GM18520 (cell line): ENCODE results near the gene HTR3B.
"Not testable (repeated sequence)": the region's sequence is repeated elsewhere in the genome, so short reads cannot be mapped to it uniquely, and the experiment has no call there.

Experiments used
- ATAC-seq: cut with Tn5 transposase; IDR thresholded peaks from one replicate; pipeline ENCODE4 v1.9.1; 2021; ENCODE audit not compliant: unreplicated experiment

HTR3B gene

DNA sequence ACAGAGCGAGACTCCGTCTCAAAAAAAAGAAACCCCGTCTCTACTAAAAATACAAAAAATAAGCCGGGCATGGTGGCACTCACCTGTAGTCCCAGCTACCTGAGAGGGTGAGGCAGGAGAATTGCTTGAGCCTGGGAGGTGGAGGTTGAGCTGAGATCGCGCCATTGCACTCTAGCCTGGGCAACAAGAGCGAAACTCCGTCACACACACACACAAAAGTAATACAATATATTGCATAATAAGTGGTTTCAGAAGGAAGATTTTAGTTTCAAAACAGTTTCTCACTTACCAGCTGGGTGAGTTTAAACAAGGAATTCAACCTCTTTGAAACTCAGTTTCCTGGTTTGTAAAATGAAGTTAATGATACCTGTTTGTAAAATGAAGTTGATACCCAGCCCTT lies 37.7 kb downstream of the HTR3B start:
- no peak for ATAC-seq

DNA sequence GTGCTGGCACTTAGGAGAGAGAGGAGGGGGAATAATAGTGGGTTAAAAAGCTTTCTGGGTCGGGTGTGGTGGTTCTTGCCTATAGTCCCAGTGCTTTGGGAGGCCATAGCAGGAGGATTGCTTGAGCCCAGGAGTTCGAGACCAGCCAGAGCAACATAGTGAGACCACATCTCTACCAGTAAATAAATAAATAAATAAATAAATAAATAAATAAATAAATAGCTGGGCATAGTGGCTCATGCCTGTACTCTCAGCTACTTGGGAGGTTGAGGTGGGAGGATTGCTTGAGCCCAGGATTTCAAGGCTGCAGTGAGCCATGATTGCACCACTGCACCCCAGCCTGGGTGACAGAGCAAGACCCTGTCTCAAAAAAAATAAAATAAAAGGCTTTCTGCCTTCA lies 41.6 kb downstream of the HTR3B start:
- ATAC-seq = not testable (repeated sequence)

DNA sequence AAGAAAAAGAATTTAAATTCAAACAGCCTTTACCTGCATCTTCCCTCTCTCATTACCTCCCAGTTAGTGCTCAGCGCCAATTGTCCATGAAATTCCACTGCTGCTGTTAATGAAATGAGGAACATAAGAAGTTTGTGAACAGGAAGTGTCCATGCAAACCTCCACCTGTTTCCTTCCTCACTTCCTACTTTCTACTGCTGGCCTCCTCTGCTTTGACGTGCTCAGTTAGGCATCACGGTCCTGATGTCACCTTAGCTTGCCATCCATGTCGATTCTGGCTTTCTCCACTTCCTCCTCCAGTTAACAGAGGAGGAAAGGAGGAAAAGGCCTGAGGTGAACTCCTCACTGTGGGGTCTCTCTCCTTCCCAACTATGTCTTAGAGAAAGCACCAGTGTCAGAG lies 43.4 kb downstream of the HTR3B start:
- ATAC-seq = no peak

DNA sequence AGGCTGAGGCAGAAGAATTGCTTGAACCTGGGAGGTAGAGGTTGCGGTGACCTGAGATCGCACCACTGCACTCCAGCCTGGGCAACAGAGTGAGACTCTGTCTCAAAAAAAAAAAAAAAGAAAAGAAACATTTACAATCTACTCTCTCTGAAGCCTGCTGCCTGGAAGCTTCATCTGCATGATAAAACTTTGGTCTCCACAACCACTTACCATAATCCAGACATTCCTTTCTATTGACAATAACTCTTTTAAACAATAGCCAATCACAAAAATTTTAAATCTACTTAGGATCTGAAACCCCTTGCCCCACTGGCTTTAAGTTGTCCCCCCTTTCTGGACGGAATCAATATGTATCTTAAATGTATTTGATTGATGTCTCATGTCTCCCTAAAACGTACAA lies 45.3 kb downstream of the HTR3B start:
- ATAC-seq = no peak

DNA sequence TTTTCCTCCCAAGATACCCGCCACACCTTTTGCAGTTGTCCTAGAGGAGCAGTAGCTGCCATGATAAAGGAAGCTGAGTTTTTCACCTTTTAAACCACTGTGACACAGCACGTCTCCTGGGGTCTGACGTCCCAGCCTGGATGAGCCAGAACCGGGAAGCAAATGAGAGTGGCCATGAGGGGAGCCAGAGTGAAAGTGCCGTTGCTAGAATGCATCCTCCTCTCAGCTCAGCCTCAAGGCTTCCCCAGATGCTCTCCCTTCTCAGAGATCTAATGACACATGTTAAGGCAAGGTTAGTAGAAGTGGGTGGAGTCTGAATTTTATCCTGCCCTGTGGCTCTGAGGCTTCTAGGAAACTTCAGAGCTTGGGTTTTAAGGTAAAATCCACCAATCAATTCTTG lies 46.9 kb downstream of the HTR3B start:
- no peak for ATAC-seq

DNA sequence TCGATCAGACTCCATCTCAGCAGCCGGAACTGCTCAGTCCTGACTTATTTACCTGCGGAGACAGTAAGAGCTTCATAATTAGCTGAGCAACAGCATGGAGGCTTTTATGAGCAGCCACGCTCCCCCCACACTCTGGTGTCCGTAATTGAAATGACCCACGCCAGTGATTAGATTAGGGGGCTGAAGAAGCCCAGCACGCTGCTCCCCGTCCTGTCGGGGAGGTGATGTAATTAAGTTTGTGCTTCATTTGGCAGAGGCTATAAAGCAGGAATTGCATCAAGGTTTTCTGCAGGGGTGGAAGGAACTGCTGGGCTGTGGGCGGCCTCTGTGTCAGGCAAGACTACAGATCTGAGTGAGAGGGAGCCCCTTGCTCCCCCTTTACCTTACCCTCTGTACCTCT lies 47.5 kb downstream of the HTR3B start:
- no peak for ATAC-seq

DNA sequence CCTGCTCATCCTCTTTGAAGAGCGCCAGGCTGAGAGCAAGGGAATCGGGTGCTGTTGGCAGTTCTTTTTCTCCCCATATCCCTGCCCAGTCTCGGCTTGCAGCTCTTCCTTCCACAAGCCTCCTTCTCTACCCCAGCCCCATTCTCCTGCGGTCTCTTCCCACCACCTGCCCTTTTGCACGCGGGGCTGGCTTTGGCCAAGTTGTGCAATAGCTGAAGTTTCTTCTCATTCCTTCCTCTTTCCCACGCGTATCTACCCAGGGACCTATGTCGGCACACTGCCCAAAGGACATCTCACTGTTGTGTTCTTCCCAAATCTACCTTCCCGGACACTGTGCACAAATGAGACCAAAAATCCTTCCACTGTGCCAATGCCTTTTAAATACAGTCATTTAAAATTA lies 48.0 kb downstream of the HTR3B start:
- ATAC-seq = no peak

DNA sequence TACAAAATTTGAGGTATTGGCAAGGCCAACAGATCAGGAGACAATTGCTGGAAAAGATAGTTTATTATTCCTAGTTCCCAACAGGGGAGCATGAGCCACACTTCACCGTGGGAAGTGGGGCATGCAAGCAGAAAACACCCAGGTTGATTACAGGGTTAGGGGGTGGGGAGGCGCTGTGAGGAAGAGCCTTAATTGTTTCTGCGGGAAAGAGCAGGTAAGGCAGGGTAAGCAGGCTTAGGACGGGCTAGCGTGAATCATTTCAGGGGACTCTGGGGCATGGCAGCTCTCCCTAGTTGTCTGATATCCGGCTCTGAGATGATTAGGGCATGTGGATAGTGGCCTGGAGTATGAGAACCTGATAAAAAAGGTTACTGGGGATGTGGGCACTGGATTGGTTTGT lies 49.6 kb downstream of the HTR3B start:
- ATAC-seq = no peak

DNA sequence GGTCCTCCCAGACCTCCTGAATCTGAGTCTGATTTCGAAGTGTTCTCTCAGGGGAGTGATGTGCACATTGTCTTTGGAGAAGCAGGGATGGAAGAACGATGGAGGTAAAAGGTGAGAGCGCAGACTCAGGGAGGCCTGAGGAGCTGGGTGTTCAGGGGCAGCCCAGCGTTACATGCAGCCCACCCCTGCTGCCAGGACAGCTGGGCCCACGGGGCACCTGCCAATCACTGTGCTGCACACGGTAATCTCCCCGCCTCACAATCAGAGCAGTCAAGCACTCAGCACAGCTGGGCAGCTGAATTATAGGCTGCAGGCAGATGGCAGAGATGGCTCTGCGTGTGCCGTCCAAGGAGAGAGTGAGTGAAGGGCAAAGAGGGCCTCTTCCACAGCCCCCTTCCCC lies 52.4 kb downstream of the HTR3B start:
- no peak for ATAC-seq

DNA sequence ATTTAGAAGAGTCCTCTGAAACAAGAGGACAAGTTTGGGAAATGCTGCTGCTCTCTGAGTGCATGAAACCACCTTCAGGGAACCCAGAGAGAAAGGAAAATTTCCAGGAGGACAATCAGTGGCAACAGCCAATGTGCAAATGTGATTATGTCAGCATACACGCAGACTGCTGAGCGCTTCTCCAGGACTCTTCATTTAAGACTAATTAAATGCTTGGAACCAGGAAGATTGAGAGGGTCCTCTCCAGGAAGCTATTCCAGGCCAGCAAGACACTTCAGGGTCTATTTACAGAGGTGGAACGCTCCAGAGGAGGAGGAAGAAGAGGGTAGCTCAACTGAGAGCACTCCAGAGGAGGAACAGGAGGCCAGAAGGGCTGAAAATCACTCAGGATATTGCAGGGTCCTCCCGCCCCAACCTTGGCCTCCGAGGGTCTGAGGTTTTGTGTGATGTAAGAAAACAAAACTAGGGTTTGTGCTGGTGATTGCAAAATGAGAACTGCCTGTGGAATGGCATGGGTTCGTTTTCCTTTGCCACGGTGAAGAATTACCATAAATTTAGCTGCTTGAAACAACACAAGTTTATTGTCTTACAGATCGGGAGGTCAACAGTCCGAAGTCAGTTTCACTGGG lies 56.2 kb downstream of the HTR3B start:
- no peak for ATAC-seq

DNA sequence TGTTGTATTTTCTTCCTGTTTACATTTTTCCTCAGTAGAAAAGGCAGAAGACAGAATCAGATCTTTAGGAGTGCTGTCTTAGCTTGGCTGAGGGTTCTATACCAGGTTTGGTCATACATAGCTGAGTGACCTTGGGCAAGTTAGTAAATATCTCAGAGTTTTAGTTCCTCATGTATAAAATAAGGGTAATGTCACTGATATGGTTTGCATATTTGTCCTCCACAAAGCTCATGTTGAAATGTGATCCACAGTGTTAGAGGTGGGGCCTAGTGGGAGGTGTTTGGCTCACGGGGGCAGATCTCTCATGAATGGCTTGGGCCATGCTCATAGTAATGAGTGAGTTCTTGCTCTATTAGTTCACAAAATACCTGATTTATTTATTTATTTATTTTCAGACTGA lies 62.8 kb downstream of the HTR3B start:
- ATAC-seq = no peak

DNA sequence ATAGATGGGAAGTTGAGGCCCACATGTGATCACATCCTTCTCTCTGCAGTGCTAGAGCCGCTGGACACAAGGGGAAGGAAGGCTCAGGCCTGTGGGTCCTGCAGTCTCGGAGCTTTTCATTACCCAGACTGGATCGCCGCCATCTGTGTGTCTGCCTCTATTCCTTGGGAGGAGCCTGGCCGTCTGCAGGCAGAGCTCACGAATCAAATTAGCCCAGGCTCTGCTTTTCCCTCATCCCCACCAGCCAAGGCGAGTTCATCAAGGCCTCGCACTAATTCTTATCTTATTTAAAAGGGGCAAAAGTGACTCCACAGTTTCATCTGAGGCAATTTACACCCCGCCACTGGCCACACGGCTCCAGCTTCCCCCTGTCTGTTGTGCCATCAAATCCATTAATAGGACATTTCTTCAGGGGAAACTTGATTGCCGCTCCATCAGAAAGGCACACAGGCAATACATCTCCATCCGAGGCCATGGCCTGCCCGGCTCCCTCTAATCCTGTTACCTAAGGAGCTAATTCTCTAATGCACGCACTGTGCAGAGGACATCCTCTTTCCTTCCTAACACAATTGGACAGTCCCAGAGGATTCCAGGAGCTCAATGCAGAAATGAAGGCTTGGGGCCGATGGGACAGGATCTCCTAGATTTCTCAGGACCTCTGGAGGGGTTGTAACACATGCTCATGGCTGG lies 67.1 kb downstream of the HTR3B start:
- ATAC-seq = no peak

DNA sequence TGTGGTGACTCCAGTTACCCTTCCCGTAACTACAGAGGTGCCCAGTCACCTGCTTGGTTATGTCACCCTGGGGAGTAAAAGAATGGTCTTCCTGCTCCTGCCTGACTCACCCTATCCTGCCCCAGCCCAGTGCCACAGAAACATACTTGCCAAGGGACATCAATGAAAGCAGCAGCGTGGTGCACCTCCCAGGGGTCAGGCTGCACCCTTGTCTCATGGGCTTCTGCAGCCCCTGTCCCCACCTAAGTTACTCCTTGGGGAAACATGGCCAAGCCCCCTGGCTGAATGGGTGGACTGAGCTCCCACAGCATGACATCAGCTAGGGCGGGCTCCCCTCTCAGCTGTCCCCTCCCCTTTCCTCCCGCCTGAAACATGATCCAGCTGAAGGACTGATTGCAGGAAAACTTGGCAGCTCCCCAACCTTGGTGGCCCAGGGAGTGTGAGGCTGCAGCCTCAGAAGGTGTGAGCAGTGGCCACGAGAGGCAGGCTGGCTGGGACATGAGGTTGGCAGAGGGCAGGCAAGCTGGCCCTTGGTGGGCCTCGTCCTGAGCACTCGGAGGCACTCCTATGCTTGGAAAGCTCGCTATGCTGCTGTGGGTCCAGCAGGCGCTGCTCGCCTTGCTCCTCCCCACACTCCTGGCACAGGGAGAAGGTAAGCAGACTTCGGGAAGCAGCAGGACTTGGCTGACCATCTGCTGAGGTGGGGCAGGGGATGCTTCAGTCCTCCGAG lies 70.3 kb downstream of the HTR3B start, which contains the start of gene HTR3A:
TSS of gene HTR3A (plus strand) at position 368 of the 730 bp plus-strand sequence. CDS start at position 586, 218 bp downstream.
- ATAC-seq = no peak

DNA sequence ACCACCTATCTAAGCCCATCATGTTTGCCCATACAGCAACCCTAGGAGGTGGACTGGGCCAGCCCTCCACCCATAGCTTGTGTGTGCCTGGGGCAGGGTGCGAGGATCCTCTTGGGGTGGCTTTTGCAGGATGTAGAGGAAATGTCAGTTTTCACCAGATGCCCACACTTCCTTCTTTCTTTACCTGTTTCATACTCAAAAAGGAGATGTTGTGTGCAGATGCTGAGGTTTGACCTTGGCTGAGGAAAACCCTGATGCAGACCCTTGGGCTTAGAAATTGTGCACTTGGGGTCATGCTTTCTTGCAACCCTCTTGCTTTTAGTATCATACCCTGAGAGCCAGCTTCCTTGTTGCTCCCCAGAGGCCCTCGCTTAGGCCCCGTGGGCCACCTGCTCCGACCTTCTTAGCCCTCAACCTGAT lies 72.5 kb downstream of the HTR3B start:
- ATAC-seq = no peak

DNA sequence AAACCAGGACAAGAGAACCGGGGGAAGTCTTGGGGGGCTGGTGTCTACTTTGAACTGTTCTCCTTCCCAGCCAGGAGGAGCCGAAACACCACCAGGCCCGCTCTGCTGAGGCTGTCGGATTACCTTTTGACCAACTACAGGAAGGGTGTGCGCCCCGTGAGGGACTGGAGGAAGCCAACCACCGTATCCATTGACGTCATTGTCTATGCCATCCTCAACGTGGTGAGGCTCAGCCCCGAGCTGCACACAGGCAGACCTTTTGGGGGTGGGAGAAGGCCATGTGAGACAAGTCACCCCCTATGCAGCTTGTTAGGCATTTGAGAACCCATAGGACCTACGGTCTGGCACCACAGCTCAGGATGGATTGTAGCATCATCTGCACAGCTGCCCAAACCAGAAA lies 73.1 kb downstream of the HTR3B start:
- no peak for ATAC-seq

DNA sequence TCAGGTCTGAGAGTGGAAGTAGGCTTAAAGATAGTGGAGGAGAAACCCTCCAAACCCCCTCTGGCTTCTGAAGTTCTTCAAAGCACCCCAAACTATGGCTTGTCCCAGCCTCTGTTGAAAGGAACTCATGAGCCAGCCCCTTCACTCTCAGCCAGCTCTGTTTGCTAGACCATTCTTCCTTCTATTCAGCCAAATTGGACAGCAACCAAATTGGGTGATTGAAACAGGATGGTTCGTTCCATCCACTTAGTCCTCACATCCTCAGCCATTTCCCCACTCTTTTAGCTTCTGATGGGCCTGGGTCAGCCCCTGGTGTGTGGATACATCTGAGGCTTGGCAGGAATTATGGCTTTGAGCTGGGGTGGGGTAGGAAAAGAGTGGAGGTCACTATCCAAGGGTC lies 74.8 kb downstream of the HTR3B start:
- ATAC-seq = no peak

DNA sequence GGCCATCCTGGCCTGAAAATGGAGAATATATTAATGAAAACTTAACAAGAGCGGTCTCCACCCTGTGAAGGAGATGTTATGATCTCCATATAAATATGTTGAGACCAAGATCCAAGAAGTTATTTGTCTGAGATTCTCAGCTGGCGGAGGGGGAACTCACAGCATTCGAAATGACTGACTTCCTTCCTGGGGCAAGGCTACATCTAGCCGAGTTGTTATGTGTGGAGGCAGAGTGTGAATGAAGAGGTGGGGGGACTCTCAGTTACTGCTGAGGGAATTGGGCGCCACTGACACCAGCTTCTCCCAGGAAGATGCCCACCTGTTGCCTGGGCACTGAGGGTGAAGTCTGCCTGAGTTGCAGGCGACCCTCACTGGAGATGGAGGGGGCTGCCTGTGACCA lies 76.2 kb downstream of the HTR3B start:
- no peak for ATAC-seq

DNA sequence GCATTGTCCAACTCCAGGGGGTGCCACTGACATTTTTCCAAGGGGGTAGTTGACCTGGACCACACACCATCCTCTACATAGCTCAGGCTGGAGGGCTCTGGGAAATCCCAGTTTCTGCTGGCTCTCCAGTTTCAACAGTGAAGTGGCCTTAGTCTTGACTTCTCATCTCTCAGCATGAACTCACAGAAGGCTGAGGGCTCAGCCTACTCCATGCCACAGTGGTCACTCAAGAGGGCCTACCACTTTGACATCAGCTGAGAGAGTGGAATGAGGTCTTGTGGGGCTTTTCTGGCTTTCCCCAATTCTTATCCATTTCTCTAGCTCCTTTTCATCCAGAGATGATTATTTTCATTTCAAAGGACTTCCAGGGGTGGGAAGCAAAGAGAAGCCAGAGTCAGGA lies 77.7 kb downstream of the HTR3B start:
- ATAC-seq = no peak

DNA sequence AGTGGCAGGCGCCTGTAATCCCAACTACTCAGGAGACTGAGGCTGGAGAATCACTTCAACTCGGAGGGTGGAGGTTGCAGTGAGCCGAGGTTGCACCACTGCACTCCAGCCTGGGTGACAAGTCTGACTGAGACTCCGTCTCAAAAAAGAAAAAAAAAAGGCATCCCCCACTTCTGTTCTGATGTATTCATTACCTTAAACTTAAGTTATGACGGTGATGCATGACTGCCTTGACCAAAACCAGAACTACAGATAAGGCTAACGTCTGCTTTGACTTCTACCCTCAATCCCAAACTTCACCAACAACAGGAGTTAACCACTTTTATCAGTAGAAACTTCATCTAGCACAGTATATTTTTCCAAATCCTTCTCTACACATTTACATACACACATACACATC lies 80.2 kb downstream of the HTR3B start:
- ATAC-seq = no peak

DNA sequence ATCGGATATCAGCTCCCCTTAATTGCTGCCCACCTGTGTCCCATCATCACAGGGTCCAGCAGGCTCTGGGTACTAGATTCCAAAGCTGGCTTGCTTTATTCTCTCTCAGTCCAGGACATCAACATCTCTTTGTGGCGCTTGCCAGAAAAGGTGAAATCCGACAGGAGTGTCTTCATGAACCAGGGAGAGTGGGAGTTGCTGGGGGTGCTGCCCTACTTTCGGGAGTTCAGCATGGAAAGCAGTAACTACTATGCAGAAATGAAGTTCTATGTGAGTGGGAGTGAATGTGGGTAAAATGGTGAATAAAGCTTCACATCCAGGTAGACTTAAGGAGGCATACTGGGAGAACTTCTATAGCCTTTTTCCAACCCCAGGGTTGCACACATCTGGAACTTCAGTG lies 81.3 kb downstream of the HTR3B start:
- ATAC-seq = no peak

DNA sequence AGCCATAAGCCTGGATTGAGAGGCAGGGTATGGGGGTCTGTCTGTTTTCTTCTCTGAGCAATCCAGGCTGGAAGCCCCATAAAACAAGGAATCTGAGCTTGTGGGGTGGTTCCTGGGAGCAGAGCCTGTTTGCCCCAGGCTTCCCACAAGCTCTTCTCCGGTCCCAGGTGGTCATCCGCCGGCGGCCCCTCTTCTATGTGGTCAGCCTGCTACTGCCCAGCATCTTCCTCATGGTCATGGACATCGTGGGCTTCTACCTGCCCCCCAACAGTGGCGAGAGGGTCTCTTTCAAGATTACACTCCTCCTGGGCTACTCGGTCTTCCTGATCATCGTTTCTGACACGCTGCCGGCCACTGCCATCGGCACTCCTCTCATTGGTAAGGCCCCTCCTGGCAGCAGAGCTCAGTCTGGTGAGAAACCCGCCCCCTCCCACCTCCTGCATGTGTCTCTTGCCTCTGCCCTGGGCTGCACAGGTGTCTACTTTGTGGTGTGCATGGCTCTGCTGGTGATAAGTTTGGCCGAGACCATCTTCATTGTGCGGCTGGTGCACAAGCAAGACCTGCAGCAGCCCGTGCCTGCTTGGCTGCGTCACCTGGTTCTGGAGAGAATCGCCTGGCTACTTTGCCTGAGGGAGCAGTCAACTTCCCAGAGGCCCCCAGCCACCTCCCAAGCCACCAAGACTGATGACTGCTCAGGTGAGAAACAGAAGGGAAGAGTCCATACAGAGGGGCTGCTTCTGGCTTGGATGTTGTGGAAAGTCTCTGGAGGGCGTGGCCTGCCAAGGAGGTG lies 82.0 kb downstream of the HTR3B start:
- ATAC-seq = no peak
